SHP77 treated with DMSO at 0.1 percent for 48 hours (cell line): ENCODE data around the gene UPK3B.
A peak's percentile ranks its signal among the peaks of the same experiment; 100 is the strongest.
"Not testable (repeated sequence)": the region's sequence is repeated elsewhere in the genome, so short reads cannot be mapped to it uniquely, and the experiment has no call there.

Experiments used
- DNase-seq: peaks from one replicate; lab custom pipeline; 2025; lab: John Stamatoyannopoulos, UW

UPK3B gene

GRCh38 chr7:76513817-76514799 is 3.8 kb downstream of the UPK3B start:
- no peak for DNase-seq

GRCh38 chr7:76514926-76515771 is 4.8 kb downstream of the UPK3B start:
- DNase-seq: no peak

GRCh38 chr7:76515999-76516443 is 5.7 kb downstream of the UPK3B start:
- no peak for DNase-seq

- not testable (repeated sequence) for DNase-seq
Measured at GRCh38 chr7:76516932-76517331, 6.6 kb downstream of the UPK3B start.

GRCh38 chr7:76526183-76526582 is 15.8 kb downstream of the UPK3B start:
- DNase-seq: not testable (repeated sequence)

- DNase-seq: not testable (repeated sequence)
Measured at GRCh38 chr7:76531643-76532042, 21.3 kb downstream of the UPK3B start.

- not testable (repeated sequence) for DNase-seq
Measured at GRCh38 chr7:76543197-76543596, 32.8 kb downstream of the UPK3B start, which contains the start of gene SPDYE16. TSS of gene SPDYE16 (minus strand) at chr7:76543297. CDS start at chr7:76541459, 1,838 bp downstream.

- peak; percentile 77 for DNase-seq
Measured at GRCh38 chr7:76549025-76549854, 38.9 kb downstream of the UPK3B start.

- DNase-seq: not testable (repeated sequence)
Measured at GRCh38 chr7:76549855-76550248, 39.5 kb downstream of the UPK3B start.

- DNase-seq: not testable (repeated sequence)
Measured at GRCh38 chr7:76551992-76552391, 41.6 kb downstream of the UPK3B start.

- DNase-seq: not testable (repeated sequence)
Measured at GRCh38 chr7:76559685-76560084, 49.3 kb downstream of the UPK3B start.

- not testable (repeated sequence) for DNase-seq
Measured at GRCh38 chr7:76560157-76560556, 49.8 kb downstream of the UPK3B start.

GRCh38 chr7:76561342-76561741 is 51.0 kb downstream of the UPK3B start:
- not testable (repeated sequence) for DNase-seq

GRCh38 chr7:76565001-76565400 is 54.6 kb downstream of the UPK3B start:
- not testable (repeated sequence) for DNase-seq
